Fibroblast of lung (primary cell): Measurements from ENCODE around the gene TP73.

ENCODE experiments used
- EZH2 ChIP-seq: IDR thresholded peaks from 2 replicates; pipeline ENCODE4 v1.5.1; 2012; ENCODE audit warnings: low read length, control low read depth, mild to moderate bottlenecking; ENCODE audit errors: missing control alignments
- TF ChIP-seq, protein P1 (sequence below), 2 donors: IDR thresholded peaks in 1 of 2; conservative IDR thresholded peaks in 1 of 2; 1 replicate in 1 of 2; 2 replicates in 1 of 2; pipeline ENCODE4 v1.5.1; 2011 to 2012; ENCODE audit warnings: low read length in 2 of 2, control low read depth in 1 of 2, inconsistent platforms in 1 of 2, low read depth in 1 of 2, mild to moderate bottlenecking in 1 of 2

DNA sequence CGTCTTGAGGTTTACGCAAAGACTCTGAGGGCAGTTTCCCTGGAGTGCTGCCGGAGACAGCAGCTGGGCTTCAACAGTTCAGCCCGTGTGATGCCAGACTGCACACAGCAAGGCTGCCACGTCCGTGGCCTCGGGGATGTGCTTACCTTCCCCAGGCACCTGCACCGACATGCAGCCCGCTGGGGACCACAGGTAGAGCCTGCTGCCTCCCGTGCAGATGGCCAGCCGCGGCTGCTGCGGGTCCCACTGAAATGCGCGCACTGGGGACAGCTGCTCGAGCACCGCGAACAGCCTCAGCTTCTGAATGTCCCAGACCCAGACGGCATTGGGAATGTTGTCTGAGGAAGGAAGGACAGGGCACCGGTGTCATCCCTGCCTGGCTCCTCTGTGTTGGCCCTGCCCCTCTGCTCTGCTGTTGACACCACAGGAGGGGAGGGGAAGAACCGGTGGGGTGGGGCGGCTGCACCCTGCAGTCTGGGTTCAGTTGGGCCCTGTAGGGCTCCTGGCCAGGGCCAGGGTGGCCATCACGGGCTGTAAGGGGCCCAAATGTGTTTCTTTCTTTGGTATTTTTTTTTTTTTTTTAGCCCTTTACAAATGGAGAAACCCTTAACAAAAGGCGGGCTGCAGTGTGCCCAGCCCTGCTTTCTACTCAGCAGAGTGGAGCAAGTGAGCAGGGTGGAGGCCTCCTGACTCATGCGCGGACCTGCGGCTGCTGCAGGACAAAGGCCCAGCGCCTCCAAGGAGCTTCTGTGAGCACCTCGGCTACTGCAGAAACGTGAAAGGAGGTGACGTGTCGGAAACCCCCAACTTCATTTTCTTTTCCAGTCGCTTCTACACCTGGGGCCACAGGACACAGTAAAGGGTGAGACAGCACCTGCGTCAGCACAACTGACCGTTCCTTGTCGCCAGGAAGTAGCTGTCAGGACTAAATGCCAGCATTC, 20.7 kb upstream of the TP73 start:
- TF ChIP-seq, protein P1, sequence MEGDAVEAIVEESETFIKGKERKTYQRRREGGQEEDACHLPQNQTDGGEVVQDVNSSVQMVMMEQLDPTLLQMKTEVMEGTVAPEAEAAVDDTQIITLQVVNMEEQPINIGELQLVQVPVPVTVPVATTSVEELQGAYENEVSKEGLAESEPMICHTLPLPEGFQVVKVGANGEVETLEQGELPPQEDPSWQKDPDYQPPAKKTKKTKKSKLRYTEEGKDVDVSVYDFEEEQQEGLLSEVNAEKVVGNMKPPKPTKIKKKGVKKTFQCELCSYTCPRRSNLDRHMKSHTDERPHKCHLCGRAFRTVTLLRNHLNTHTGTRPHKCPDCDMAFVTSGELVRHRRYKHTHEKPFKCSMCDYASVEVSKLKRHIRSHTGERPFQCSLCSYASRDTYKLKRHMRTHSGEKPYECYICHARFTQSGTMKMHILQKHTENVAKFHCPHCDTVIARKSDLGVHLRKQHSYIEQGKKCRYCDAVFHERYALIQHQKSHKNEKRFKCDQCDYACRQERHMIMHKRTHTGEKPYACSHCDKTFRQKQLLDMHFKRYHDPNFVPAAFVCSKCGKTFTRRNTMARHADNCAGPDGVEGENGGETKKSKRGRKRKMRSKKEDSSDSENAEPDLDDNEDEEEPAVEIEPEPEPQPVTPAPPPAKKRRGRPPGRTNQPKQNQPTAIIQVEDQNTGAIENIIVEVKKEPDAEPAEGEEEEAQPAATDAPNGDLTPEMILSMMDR (conservative IDR thresholded peaks at IDR 0.05 in 1 of 2, IDR thresholded peaks at IDR 0.05 in 1 of 2; ENCODE audit: low read depth in 1 of 2, low read length in 2 of 2), result no peak
- TF ChIP-seq EZH2, result no peak
